Right lobe of liver (tissue), 6 donors: ENCODE results near the gene GRID2IP. TPM values are rescaled to one million over a fixed set of nuclear protein-coding genes. Genes with fewer than 3 reads are reported as not detected.

Experiments
- ATAC-seq, 4 donors: fragments of 200-7000 bp; cut with Tn5 transposase; one replicate each; pipeline ENCODE4 v1.9.1; 2020; ENCODE audit warnings: mild to moderate bottlenecking in 4 of 4, moderate library complexity in 4 of 4
- DNase-seq, 3 donors: peaks; one replicate each; pipeline ENCODE4 v3.0.0-alpha.2; 2020
- H3K27ac ChIP-seq, 3 donors: fragments of 200-600 bp; one replicate each; pipeline ENCODE4 v1.8.0; 2022
- H3K27me3 ChIP-seq, 2 donors: fragments of 200-600 bp; one replicate each; pipeline ENCODE4 v1.8.0; 2022
- H3K36me3 ChIP-seq, 4 donors: fragments of 200-600 bp; sonication (generic) in 1 of 4; one replicate each; pipeline versions ENCODE4 v1.5.1 to v1.8.0; 2017 to 2022; ENCODE audit warnings: control low read depth in 1 of 4
- H3K4me1 ChIP-seq, 4 donors: fragments of 200-600 bp; sonication (generic) in 1 of 4; one replicate each; pipeline versions ENCODE4 v1.5.1 to v1.8.0; 2017 to 2022; ENCODE audit warnings: control low read depth in 1 of 4
- H3K4me3 ChIP-seq, 3 donors: fragments of 200-600 bp; one replicate each; pipeline ENCODE4 v1.8.0; 2022
- H3K9me3 ChIP-seq, 4 donors: fragments of 200-600 bp; sonication (generic) in 1 of 4; one replicate each; pipeline versions ENCODE4 v1.5.1 to v1.8.0; 2017 to 2022; ENCODE audit warnings: control low read depth in 1 of 4
- CTCF ChIP-seq, 4 donors: fragments of 200-600 bp in 3 of 4; fragments of 450-650 bp in 1 of 4; IDR thresholded peaks; one replicate each; pipeline versions ENCODE4 v1.5.1 to v1.8.0; 2016 to 2022; ENCODE audit warnings: antibody characterized with exemption in 4 of 4, mild to moderate bottlenecking in 2 of 4
- POLR2A ChIP-seq: fragments of 450-650 bp; IDR thresholded peaks from one replicate; pipeline ENCODE4 v1.6.1; 2017; ENCODE audit warnings: antibody characterized with exemption, mild to moderate bottlenecking
- WGBS: methylation state at CpG from one replicate; pipeline ENCODE4 v1.1.6; 2018; ENCODE audit warnings: low coverage, low lambda C conversion rate; ENCODE audit not compliant: insufficient coverage; ENCODE audit errors: missing lambda C conversion rate; 5-methylcytosine and 5-hydroxymethylcytosine counted together
- intact Hi-C, 2 donors: fragments of 100-400 bp; cut with DNase I; formaldehyde crosslinking; loops; one replicate each; pipeline versions ENCODE4 v1.11.2 to v1.14.1; 2022
- total RNA-seq, 6 experiments: library from RNA; depleted of rRNA in 2 of 6; stranded (reverse); fragments of >200 nt in 2 of 6; fragmentation: NEBNext Ultra II Directional in 3 of 6; extraction: Animal tissue kit (Norgen Biotek cat#: 25700) in 3 of 6; gene quantifications; one replicate each; pipeline versions ENCODE4 v1.1.0 to v1.2.4, GENCODE V29; 2016 to 2023
- donor health status: DM: no; HTN: yes; CAD: no.
- donor health status: DM: no; HTN: no; CAD: no.
- donor health status: DM: no; HTN: no; CAD: no.
- donor health status: DM: no; HTN: yes; CAD: no.
- donor health status: DM: no; HTN: yes; CAD: no.

The GRID2IP gene
- total RNA-seq, 6 experiments from 2014 or later, result 0.05 to 0.07 TPM; not detected in 4

GRCh38 chr7:6575281-6576023 is 24.2 kb upstream of the GRID2IP start:
- TF ChIP-seq POLR2A, result no peak
- TF ChIP-seq CTCF (IDR thresholded peaks at IDR 0.05), result no peak
- peaks cover 0 to 4% (median 0%) of the 10 kb centered on the region in 4 donors for H3K36me3 ChIP-seq
- intact Hi-C loops, result no loop called here
- 73% methylated on average over 8 of the region's 9 CpGs for WGBS
- H3K27me3 ChIP-seq, result no peaks in the 10 kb centered on the region
- ATAC-seq (no peak), DNase-seq (no peak)
- H3K9me3 ChIP-seq, result no peaks in the 10 kb centered on the region
- H3K4me3 ChIP-seq, result no peak overlapping the region
- H3K27ac ChIP-seq, result no peak overlapping the region
- H3K4me1 ChIP-seq, result peaks cover 0 to 7% (median 3%) of the 10 kb centered on the region in 4 donors

GRCh38 chr7:6571160-6571779 is 20.0 kb upstream of the GRID2IP start:
- TF ChIP-seq POLR2A (no peak), CTCF (IDR thresholded peaks at IDR 0.05) (no peak)
- 42% methylated on average over 7 of the region's 7 CpGs for WGBS

GRCh38 chr7:6567886-6568285 is 16.6 kb upstream of the GRID2IP start:
- Histone ChIP-seq H3K27me3 (no peaks in the 10 kb centered on the region), H3K27ac (no peak overlapping the region), H3K4me1 (no peaks in the 10 kb centered on the region), H3K36me3 (no peaks in the 10 kb centered on the region), H3K4me3 (no peak overlapping the region), H3K9me3 (no peaks in the 10 kb centered on the region)
- 74% methylated on average over 3 of the region's 3 CpGs for WGBS
- DNase-seq (no peak), ATAC-seq (no peak)
- intact Hi-C loops, result no loop called here
- TF ChIP-seq POLR2A (no peak), CTCF (IDR thresholded peaks at IDR 0.05) (no peak)

More at GRCh38 chr7:6571160-6571779, 20.0 kb upstream of the GRID2IP start:
- H3K4me3 ChIP-seq, result no peak overlapping the region
- no peak overlapping the region for H3K27ac ChIP-seq
- H3K36me3 ChIP-seq, result no peaks in the 10 kb centered on the region
- no peaks in the 10 kb centered on the region for H3K9me3 ChIP-seq
- no peaks in the 10 kb centered on the region for H3K4me1 ChIP-seq
- no peak for ATAC-seq
- intact Hi-C loops, result no loop called here
- no peaks in the 10 kb centered on the region for H3K27me3 ChIP-seq
- no peak for DNase-seq

GRCh38 chr7:6565655-6566054 is 14.4 kb upstream of the GRID2IP start:
- Histone ChIP-seq H3K4me1 (no peaks in the 10 kb centered on the region), H3K27ac (no peak overlapping the region), H3K27me3 (no peaks in the 10 kb centered on the region), H3K36me3 (no peaks in the 10 kb centered on the region), H3K4me3 (no peak overlapping the region), H3K9me3 (no peaks in the 10 kb centered on the region)
- TF ChIP-seq CTCF (IDR thresholded peaks at IDR 0.05) (no peak), POLR2A (no peak)
- DNase-seq (no peak), ATAC-seq (no peak)
- intact Hi-C loops, result no loop called here
- WGBS, result 75% methylated on average over 2 of the region's 4 CpGs
